T-helper 17 cell (primary cell): ENCODE results near the gene KRTAP5-1. TPM values are rescaled to one million over a fixed set of nuclear protein-coding genes. Genes with fewer than 3 reads are reported as not detected.
"Not testable (repeated sequence)": the region's sequence is repeated elsewhere in the genome, so short reads cannot be mapped to it uniquely, and the experiment has no call there.

Source experiments
- ATAC-seq: fragments of 150-1000 bp; cut with Tn5 transposase; 2 replicates; pipeline ENCODE4 v1.10.0; 2021; ENCODE audit warnings: mild to moderate bottlenecking, moderate library complexity
- DNase-seq, 3 donors: peaks; one replicate each; pipeline versions ENCODE4 v3.0.0 to v3.0.0-alpha.2; 2020 to 2021
- H3K9me3 ChIP-seq: one replicate; pipeline ENCODE4 v1.7.0; 2013; ENCODE audit warnings: low read length, mild to moderate bottlenecking; ENCODE audit not compliant: control insufficient read depth, poor library complexity, severe bottlenecking
- H3K27ac Mint-ChIP-seq: one replicate; pipeline ENCODE4 v1.8.0; 2022; ENCODE audit warnings: mild to moderate bottlenecking, moderate library complexity, mixed read lengths
- H3K27me3 Mint-ChIP-seq: one replicate; pipeline ENCODE4 v1.8.0; 2022; ENCODE audit warnings: mixed read lengths
- H3K36me3 Mint-ChIP-seq: one replicate; pipeline ENCODE4 v1.8.0; 2022; ENCODE audit warnings: low read depth, mixed read lengths
- H3K4me1 Mint-ChIP-seq: one replicate; pipeline ENCODE4 v1.8.0; 2022; ENCODE audit warnings: mild to moderate bottlenecking, mixed read lengths
- H3K4me3 Mint-ChIP-seq: one replicate; pipeline ENCODE4 v1.8.0; 2022; ENCODE audit warnings: mild to moderate bottlenecking, moderate library complexity, mixed read lengths
- total RNA-seq, 4 donors: library from RNA in 2 of 4; stranded (reverse) in 2 of 4; gene quantifications; one replicate each; pipeline ENCODE4 v1.2.3 and lab custom pipeline; 2022 to 2026

KRTAP5-1 gene
- total RNA-seq, 2 donors from 2014 or later: not detected

DNA sequence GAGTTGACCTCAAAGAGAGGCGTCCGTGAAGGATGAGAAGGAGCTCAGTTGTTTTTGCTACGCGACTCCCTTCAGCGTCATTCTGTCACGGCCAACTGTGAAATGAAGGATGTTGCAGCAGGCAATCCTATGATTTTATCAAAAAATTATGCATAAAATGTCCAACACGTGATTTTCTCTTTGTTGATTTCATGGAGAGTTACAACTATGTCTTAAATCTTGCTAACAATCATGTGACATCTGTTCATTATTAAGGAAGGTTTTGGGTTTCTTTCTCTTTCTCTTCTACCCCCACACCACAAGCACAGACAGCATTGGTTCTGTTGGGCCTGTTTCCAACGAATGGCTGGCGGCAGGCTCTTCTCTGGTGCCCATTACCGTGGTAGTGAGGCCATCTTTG is 33.1 kb upstream of the KRTAP5-1 start:
- H3K27me3 Mint-ChIP-seq: peaks cover 28% of the 10 kb centered on the region
- H3K27ac Mint-ChIP-seq: peak overlapping the region; percentile 39
- H3K4me1 Mint-ChIP-seq: peaks cover 10% of the 10 kb centered on the region
- DNase-seq (no peak), ATAC-seq (no peak)
- no peaks in the 10 kb centered on the region for H3K9me3 ChIP-seq
- no peaks in the 10 kb centered on the region for H3K36me3 Mint-ChIP-seq
- no peak overlapping the region for H3K4me3 Mint-ChIP-seq

DNA sequence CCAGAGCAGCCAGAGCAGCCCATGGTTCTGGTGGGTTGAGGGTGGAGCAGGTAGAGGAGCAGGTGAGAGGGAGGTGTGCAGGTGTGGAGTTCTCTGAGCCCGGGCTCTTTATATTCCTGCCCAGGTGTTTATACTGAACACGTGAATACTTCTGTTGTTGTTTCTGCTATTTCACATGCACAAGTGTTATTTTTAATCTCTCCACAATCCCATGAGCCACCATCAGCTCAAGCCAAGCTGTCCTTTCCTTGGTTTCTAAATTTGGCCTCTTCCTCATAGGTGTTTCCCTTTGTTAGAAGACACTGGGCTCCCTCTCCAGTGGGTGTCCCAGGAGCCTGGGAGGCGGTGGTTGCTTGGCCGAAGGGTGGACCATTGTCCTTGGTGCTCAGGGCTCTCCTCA is 23.3 kb upstream of the KRTAP5-1 start, which contains the start of gene KRTAP5-3:
Gene KRTAP5-3 (minus strand): TSS at position 101 of the 400 bp plus-strand sequence. CDS start 78 bp downstream, at position 23.
- DNase-seq (no peak), ATAC-seq (no peak)
- H3K9me3 ChIP-seq: no peaks in the 10 kb centered on the region
- no peak within 1 kb of the TSS for H3K27ac Mint-ChIP-seq
- peaks cover 39% of the 10 kb centered on the region for H3K27me3 Mint-ChIP-seq
- H3K4me1 Mint-ChIP-seq: peaks cover 14% of the 10 kb centered on the region
- no peak within 1 kb of the TSS for H3K4me3 Mint-ChIP-seq
- peaks cover 3% of the 10 kb centered on the region for H3K36me3 Mint-ChIP-seq

DNA sequence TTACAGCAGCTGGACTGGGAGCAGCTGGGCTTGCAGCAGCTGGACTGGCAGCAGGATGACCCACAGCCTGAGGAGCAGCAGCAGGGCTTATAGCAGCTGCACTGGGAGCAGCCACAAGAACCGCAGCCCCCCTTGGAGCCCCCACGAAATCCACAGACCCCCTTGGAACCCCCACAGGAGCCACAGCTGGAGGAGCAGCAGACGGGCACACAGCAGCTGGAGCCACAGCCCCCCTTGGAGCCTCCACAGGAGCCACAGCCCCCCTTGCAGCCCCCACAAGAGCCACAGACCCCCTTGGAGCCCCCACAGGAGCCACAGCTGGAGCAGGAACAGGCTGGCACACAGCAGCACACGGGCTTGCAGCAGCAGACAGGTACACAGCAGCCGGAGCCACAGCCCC is 22.8 kb upstream of the KRTAP5-1 start:
- not testable (repeated sequence) for ATAC-seq, H3K9me3 ChIP-seq, DNase-seq, H3K4me3 Mint-ChIP-seq, H3K36me3 Mint-ChIP-seq, H3K27ac Mint-ChIP-seq
- Mint-ChIP-seq H3K27me3 (peaks cover 43% of the 10 kb centered on the region), H3K4me1 (peaks cover 15% of the 10 kb centered on the region)

DNA sequence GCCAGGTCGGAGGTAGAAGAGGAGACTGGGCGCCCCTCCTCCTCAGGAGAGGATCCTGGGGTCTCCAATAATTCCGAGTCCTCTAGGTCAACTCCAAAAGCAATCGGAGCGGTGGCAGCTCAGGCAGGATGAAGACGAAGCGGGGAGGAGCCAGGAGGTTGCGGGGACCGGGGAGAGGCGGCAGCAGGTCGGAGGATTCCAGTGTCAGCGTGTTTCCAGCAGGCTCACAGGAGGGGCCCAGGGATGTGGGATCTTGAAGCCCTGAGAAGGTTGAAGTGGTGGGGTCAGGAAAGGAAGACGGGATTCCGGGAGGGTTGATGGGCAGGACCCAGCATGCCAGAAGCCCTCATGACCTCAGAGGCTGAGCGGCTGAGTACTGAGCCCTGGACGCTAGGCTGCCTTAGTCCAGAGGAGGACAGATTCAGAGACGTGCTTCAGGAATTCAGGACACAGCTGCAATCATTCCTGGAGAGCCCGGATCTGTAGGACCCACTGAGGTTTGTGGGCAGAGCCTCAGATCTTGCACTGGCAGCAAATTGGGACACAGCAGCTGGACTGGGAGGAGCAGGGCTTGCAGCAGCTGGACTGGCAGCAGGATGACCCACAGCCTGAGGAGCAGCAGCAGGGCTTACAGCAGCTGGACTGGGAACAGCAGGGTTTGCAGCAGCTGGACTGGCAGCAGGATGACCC is 22.2 kb upstream of the KRTAP5-1 start:
- H3K27ac Mint-ChIP-seq, H3K4me3 Mint-ChIP-seq, DNase-seq, H3K9me3 ChIP-seq, ATAC-seq, H3K36me3 Mint-ChIP-seq: not testable (repeated sequence)
- Mint-ChIP-seq H3K4me1 (peaks cover 15% of the 10 kb centered on the region), H3K27me3 (peaks cover 44% of the 10 kb centered on the region)

DNA sequence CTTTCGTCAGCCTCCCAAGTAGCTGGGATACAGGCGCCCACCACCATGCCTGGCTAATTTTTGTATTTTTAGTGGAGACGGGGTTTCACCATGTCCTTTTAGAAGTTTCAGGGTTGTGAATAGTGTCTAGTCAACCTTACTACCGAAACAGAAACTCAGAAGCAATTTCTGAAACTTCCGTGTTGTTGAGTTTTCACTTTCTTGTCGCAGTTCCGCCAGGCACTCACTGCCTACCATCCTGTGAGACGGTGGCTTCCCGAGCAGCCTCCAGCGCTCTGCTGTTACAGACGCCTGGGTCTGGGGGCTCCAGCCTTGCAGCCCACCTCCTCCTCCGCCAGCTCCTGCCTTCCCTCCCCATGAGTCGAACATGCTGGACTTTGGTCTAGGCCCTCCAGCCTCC is 20.8 kb upstream of the KRTAP5-1 start:
- not testable (repeated sequence) for H3K9me3 ChIP-seq, DNase-seq, H3K36me3 Mint-ChIP-seq
- Mint-ChIP-seq H3K4me3 (peak overlapping the region; percentile 71), H3K4me1 (peaks cover 15% of the 10 kb centered on the region), H3K27ac (peak overlapping the region; percentile 91), H3K27me3 (peaks cover 46% of the 10 kb centered on the region)
- ATAC-seq: peak; percentile 64

DNA sequence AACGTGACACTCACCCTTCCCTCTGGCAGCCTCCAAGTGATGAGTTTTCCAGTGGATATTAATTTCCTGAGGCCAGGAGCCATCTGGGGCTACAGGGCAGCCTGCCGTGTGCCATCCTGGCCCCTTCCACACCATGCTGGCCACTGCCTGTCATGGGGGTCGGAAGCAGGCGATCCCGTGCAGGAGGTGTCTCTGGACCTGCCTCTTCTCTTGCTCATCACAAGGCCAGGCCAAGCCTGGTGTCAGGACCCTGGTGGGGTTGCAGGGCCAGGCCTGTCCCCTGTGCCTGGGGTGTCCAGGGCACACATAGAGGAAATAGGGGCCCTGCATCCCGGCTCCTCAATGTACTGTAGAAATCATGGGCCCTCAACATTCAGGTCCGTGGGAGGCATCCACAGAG is 19.6 kb upstream of the KRTAP5-1 start:
- peaks cover 51% of the 10 kb centered on the region for H3K27me3 Mint-ChIP-seq
- H3K9me3 ChIP-seq: no peaks in the 10 kb centered on the region
- DNase-seq: no peak
- H3K36me3 Mint-ChIP-seq: peaks cover 3% of the 10 kb centered on the region
- no peak overlapping the region for H3K4me3 Mint-ChIP-seq
- no peak for ATAC-seq
- H3K27ac Mint-ChIP-seq: no peak overlapping the region
- H3K4me1 Mint-ChIP-seq: peaks cover 15% of the 10 kb centered on the region

DNA sequence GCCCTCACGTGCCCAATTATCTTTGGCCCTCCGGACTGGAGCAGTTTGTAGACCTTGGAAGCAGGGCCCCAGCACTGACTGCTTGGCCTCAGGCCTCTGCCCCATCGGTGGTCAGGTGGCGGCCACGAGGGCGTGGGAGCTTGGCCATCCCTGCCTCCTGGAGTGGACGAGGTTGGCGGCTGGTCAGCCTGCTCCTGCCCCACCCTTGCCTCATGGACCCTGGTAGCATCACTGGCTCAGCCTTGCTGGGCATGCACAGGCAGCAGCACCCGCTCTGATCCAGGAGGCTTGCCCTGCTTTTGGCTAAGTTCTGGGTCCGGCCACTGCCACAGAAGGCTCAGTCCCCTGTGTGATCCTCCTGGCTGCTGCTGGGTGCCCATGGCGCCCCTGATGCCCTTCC is 19.1 kb upstream of the KRTAP5-1 start:
- ATAC-seq (no peak), DNase-seq (no peak)
- Mint-ChIP-seq H3K27ac (no peak overlapping the region), H3K27me3 (peaks cover 57% of the 10 kb centered on the region), H3K4me3 (no peak overlapping the region), H3K36me3 (peaks cover 3% of the 10 kb centered on the region), H3K4me1 (peaks cover 15% of the 10 kb centered on the region)
- no peaks in the 10 kb centered on the region for H3K9me3 ChIP-seq

DNA sequence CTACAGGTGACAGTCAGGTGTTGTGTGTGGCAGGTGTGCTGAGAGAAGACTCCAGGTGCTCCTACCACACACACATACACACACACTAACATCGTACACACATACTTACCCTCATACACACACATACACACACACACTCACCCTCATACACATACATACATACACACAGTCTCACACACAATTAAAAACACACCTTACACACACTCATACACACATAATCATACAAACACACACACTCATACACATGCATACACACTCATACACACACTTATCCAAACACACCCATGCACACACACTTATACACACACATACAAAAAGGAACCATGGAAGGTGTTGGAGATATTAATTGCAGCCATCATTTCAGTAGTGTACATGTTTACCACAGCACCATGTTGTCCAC is 18.5 kb upstream of the KRTAP5-1 start:
- no peak overlapping the region for H3K4me3 Mint-ChIP-seq
- H3K27me3 Mint-ChIP-seq: peaks cover 59% of the 10 kb centered on the region
- DNase-seq: no peak
- H3K4me1 Mint-ChIP-seq: peaks cover 15% of the 10 kb centered on the region
- no peaks in the 10 kb centered on the region for H3K9me3 ChIP-seq
- peaks cover 3% of the 10 kb centered on the region for H3K36me3 Mint-ChIP-seq
- ATAC-seq: no peak
- no peak overlapping the region for H3K27ac Mint-ChIP-seq

DNA sequence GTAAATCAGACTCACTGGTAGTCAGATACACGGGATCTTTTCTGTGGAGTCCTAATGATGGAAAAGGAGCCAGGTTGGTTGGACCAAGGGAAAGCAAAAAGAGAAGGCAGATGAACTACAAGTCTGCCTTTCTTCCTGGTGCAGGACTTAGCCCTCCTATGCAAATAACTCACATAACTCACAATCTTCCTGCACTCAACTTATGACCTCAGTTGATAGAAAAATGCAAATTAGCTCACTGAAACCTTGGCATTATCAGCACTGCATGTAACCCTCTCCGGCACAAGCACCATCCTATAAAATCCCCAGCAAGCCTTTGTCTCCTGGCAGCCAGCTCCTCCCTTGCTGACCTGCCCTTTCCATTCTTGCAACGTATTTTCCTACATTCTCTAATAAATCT is 16.6 kb upstream of the KRTAP5-1 start:
- H3K27me3 Mint-ChIP-seq: peaks cover 61% of the 10 kb centered on the region
- not testable (repeated sequence) for DNase-seq, H3K9me3 ChIP-seq, H3K27ac Mint-ChIP-seq, ATAC-seq, H3K36me3 Mint-ChIP-seq, H3K4me3 Mint-ChIP-seq
- H3K4me1 Mint-ChIP-seq: peaks cover 16% of the 10 kb centered on the region

DNA sequence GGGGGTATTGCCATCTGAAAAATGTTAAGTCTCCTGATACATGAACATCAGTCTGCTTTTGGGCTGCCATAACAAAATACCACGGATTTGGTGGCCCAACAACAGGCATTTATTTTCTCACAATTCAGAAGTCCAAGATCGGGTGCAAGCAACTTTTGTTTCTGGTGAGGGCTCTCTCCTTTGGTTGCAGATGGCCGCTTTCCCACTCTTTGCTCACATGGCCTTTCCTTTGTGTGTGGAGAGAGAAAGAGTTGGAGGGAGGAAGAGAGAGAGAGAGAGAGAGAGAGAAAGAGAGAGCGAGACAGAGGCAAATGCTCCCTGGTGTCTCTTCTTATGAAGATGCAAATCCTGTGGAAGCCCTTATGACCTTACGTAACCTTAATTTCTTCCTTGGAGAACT is 15.5 kb upstream of the KRTAP5-1 start:
- ATAC-seq (no peak), DNase-seq (no peak)
- Mint-ChIP-seq H3K4me3 (no peak overlapping the region), H3K27me3 (peaks cover 62% of the 10 kb centered on the region), H3K27ac (no peak overlapping the region), H3K36me3 (peaks cover 3% of the 10 kb centered on the region), H3K4me1 (peaks cover 16% of the 10 kb centered on the region)
- no peaks in the 10 kb centered on the region for H3K9me3 ChIP-seq

DNA sequence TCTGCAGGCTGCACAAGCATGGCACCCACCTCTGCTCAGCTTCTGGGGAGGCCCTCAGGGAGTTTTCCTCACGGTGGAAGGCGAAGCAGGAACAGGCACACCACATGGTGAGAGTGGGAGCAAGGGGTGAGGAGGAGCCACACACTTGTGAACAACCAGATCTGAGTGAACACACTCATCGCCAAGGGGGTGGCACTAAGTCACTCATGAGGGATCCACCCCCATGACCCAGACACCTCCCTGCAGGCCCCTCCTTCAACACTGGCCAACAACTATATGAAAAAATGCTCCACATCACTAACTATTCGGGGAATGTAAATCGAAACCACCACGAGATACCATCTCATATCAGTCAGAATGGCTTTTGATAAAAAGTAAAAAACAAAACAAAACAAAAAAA is 13.7 kb upstream of the KRTAP5-1 start:
- no peak for ATAC-seq
- no peak for DNase-seq
- no peak overlapping the region for H3K27ac Mint-ChIP-seq
- no peaks in the 10 kb centered on the region for H3K9me3 ChIP-seq
- H3K36me3 Mint-ChIP-seq: peaks cover 5% of the 10 kb centered on the region
- peaks cover 28% of the 10 kb centered on the region for H3K4me1 Mint-ChIP-seq
- H3K27me3 Mint-ChIP-seq: peaks cover 67% of the 10 kb centered on the region
- H3K4me3 Mint-ChIP-seq: no peak overlapping the region

DNA sequence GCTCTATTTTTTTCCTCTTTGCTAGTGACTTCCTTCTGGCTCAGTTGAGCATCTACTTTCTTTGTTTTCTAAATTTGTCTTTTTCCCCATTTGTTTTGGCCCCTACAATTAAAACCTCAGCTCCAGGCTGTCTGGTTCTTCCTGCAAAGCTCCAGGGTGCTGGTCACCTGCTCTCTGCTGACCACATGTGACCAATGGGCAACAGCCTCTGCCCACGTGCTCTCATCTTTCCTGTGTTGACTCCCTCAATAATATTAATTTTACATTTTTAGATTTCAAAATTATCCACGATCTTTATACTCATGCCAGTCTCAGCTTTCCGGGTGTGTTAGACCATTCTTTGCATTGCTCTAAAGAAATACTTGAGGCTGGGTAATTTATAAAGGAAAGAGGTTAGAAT is 13.3 kb upstream of the KRTAP5-1 start:
- H3K9me3 ChIP-seq, ATAC-seq, H3K27ac Mint-ChIP-seq, H3K4me3 Mint-ChIP-seq, H3K36me3 Mint-ChIP-seq, DNase-seq: not testable (repeated sequence)
- H3K27me3 Mint-ChIP-seq: peaks cover 62% of the 10 kb centered on the region
- peaks cover 24% of the 10 kb centered on the region for H3K4me1 Mint-ChIP-seq

DNA sequence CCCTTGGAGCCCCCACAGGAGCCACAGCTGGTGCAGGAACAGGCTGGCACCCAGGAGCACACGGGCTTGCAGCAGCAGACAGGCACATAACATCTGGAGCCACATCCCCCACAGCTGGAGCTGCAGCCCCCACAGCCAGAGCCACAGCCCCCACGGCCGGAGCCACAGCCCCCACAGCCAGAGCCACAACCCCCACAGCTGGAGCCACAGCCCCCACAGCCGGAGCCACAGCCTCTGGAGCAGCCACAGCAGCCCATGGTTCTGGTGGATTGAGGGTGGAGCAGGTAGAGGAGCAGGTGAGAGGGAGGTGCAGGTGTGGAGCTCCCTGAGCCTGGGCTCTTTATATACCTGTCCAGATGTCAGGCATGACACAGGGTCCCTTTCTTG is 12.9 kb upstream of the KRTAP5-1 start, which contains the start of gene KRTAP5-2:
Gene KRTAP5-2 (minus strand): TSS at position 301 of the 387 bp plus-strand sequence. CDS start 44 bp downstream, at position 257.
- Mint-ChIP-seq H3K4me3 (no peak within 1 kb of the TSS), H3K36me3 (peaks cover 2% of the 10 kb centered on the region), H3K27me3 (peaks cover 58% of the 10 kb centered on the region), H3K4me1 (peaks cover 23% of the 10 kb centered on the region), H3K27ac (no peak within 1 kb of the TSS)
- ATAC-seq (no peak), DNase-seq (no peak)
- no peaks in the 10 kb centered on the region for H3K9me3 ChIP-seq
